ENCODE data around the gene TENM3.

Gene TENM3

GRCh38 chr4:182245041-182245440 lies 1.8 kb downstream of the TENM3 start:
- Histone ChIP-seq H3K79me2 (ENCODE audit: insufficient read depth, low read length) (no peaks in the 10 kb centered on the region), H3K27me3 (ENCODE audit: insufficient read depth, low read length, poor library complexity) (no peaks in the 10 kb centered on the region), H3K9ac (ENCODE audit: low read depth, low read length) (no peak overlapping the region), H4K20me1 (ENCODE audit: insufficient read depth, low read length) (no peaks in the 10 kb centered on the region), H3K4me3 (ENCODE audit: low read depth in 1 of 2, low read length in 2 of 2) (no peak overlapping the region), H3K9me3 (ENCODE audit: insufficient read depth, low read length, severe bottlenecking) (no peaks in the 10 kb centered on the region), H2AFZ (ENCODE audit: low read depth, low read length) (no peak overlapping the region), H3K4me2 (ENCODE audit: insufficient read depth, low read length) (no peak overlapping the region), H3K27ac (ENCODE audit: low read length) (no peak overlapping the region), H3K4me1 (ENCODE audit: insufficient read depth, low read length) (no peaks in the 10 kb centered on the region), H3K36me3 (ENCODE audit: insufficient read depth, low read length) (no peaks in the 10 kb centered on the region)
- ATAC-seq (ENCODE audit: insufficient read depth, low read depth), result no peak
- DNase-seq, result no peak
- no peak for TF ChIP-seq EZH2 (IDR thresholded peaks at IDR 0.05; ENCODE audit: borderline replicate concordance, low read depth, low read length, severe bottlenecking)
- no peak for TF ChIP-seq CTCF (IDR thresholded peaks at IDR 0.05; ENCODE audit: borderline replicate concordance, extremely low read depth, low read length, poor library complexity, severe bottlenecking)

- Histone ChIP-seq H3K27me3 (ENCODE audit: insufficient read depth, low read length, poor library complexity) (no peaks in the 10 kb centered on the region), H3K4me1 (ENCODE audit: insufficient read depth, low read length) (no peaks in the 10 kb centered on the region), H4K20me1 (ENCODE audit: insufficient read depth, low read length) (no peaks in the 10 kb centered on the region), H3K27ac (ENCODE audit: low read length) (no peak overlapping the region), H3K4me2 (ENCODE audit: insufficient read depth, low read length) (no peak overlapping the region), H3K9ac (ENCODE audit: low read depth, low read length) (no peak overlapping the region), H3K36me3 (ENCODE audit: insufficient read depth, low read length) (no peaks in the 10 kb centered on the region), H2AFZ (ENCODE audit: low read depth, low read length) (no peak overlapping the region), H3K79me2 (ENCODE audit: insufficient read depth, low read length) (no peaks in the 10 kb centered on the region), H3K9me3 (ENCODE audit: insufficient read depth, low read length, severe bottlenecking) (no peaks in the 10 kb centered on the region), H3K4me3 (ENCODE audit: low read depth in 1 of 2, low read length in 2 of 2) (no peak overlapping the region)
- no peak for ATAC-seq (ENCODE audit: insufficient read depth, low read depth)
- no peak for DNase-seq
- TF ChIP-seq EZH2 (IDR thresholded peaks at IDR 0.05; ENCODE audit: borderline replicate concordance, low read depth, low read length, severe bottlenecking) (no peak), CTCF (IDR thresholded peaks at IDR 0.05; ENCODE audit: borderline replicate concordance, extremely low read depth, low read length, poor library complexity, severe bottlenecking) (no peak)
Measured at GRCh38 chr4:182245541-182246215, 2.5 kb downstream of the TENM3 start.

GRCh38 chr4:182246401-182247205 lies 3.4 kb downstream of the TENM3 start:
- Histone ChIP-seq H3K27me3 (ENCODE audit: insufficient read depth, low read length, poor library complexity) (no peaks in the 10 kb centered on the region), H3K4me1 (ENCODE audit: insufficient read depth, low read length) (no peaks in the 10 kb centered on the region), H3K9me3 (ENCODE audit: insufficient read depth, low read length, severe bottlenecking) (no peaks in the 10 kb centered on the region), H3K4me3 (ENCODE audit: low read depth in 1 of 2, low read length in 2 of 2) (no peak overlapping the region), H3K27ac (ENCODE audit: low read length) (no peak overlapping the region), H3K36me3 (ENCODE audit: insufficient read depth, low read length) (no peaks in the 10 kb centered on the region), H4K20me1 (ENCODE audit: insufficient read depth, low read length) (no peaks in the 10 kb centered on the region), H3K79me2 (ENCODE audit: insufficient read depth, low read length) (no peaks in the 10 kb centered on the region), H3K4me2 (ENCODE audit: insufficient read depth, low read length) (no peak overlapping the region), H2AFZ (ENCODE audit: low read depth, low read length) (no peak overlapping the region), H3K9ac (ENCODE audit: low read depth, low read length) (no peak overlapping the region)
- no peak for DNase-seq
- no peak for ATAC-seq (ENCODE audit: insufficient read depth, low read depth)
- TF ChIP-seq CTCF (IDR thresholded peaks at IDR 0.05; ENCODE audit: borderline replicate concordance, extremely low read depth, low read length, poor library complexity, severe bottlenecking) (no peak), EZH2 (IDR thresholded peaks at IDR 0.05; ENCODE audit: borderline replicate concordance, low read depth, low read length, severe bottlenecking) (no peak)
